Measurements from ENCODE around the gene FAM180A. TPM values are rescaled to one million over a fixed set of nuclear protein-coding genes. Genes with fewer than 3 reads are reported as not detected.

The FAM180A gene
- total RNA-seq, 1 experiment from 2014 or later = not detected

DNA sequence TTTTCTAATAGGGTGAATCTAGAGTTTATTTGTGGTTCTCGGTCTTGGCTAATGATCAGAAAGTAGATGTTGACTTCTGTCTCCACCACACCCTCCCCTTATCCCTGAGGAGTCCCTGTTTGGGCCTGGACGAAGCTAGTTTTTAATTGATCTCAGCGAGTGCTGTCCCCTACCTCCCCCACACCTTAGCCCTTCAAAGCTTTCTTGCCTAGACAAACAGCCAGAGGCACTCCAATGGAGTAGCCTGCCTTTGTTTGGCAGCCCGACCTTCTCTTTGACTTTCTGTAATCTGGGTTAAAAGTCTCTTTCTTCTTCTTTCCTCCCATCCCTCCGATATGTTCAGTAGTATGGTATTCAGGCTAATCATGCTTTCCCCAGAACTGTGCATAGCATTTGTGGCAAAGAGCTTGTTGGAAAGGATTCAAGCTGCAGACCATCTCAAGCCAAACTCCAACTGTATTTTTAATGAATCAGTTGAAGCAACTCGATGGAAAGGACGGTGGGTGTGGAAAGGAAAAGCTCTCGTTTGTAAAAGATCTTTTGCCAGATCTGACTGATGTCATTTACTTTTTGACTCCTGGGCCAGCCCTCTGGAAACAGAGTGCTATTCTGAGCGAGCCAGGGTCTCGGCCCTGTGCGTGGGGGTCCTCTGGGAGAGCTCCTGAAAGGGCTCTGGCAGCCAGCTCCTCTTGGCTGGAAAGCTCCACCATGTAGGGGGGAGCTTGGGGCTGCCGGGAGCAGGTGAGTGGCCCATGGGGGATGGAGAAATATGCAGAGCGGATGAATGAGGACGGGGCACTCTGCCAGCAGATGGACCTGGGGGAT is 4.5 kb downstream of the FAM180A start:
- no peak overlapping the region for H3K4me3 Mint-ChIP-seq
- no peaks in the 10 kb centered on the region for H3K36me3 Mint-ChIP-seq
- TF ChIP-seq ZNF396 (CRISPR knock-in tag; IDR thresholded peaks at IDR 0.05; ENCODE audit: borderline replicate concordance) (no peak), CTCF (IDR thresholded peaks at IDR 0.05) (no peak), RELA (CRISPR knock-in tag; IDR thresholded peaks at IDR 0.05; ENCODE audit: borderline replicate concordance) (no peak), GRHL2 (CRISPR knock-in tag; IDR thresholded peaks at IDR 0.05; ENCODE audit: insufficient replicate concordance, severe bottlenecking) (no peak), ATF6 (CRISPR knock-in tag; IDR thresholded peaks at IDR 0.05) (no peak), FOXP1 (CRISPR knock-in tag; IDR thresholded peaks at IDR 0.05; ENCODE audit: borderline replicate concordance) (no peak), TEAD1 (CRISPR knock-in tag; IDR thresholded peaks at IDR 0.05) (no peak), NFE2L1 (CRISPR knock-in tag; IDR thresholded peaks at IDR 0.05) (no peak), CBFB (CRISPR knock-in tag; IDR thresholded peaks at IDR 0.05; ENCODE audit: low read depth) (no peak), CREB1 (CRISPR knock-in tag; IDR thresholded peaks at IDR 0.05) (no peak), TP53 (CRISPR knock-in tag; IDR thresholded peaks at IDR 0.05) (no peak), SMAD3 (CRISPR knock-in tag; IDR thresholded peaks at IDR 0.05; ENCODE audit: borderline replicate concordance) (no peak), ZNF219 (CRISPR knock-in tag; IDR thresholded peaks at IDR 0.05; ENCODE audit: borderline replicate concordance) (no peak), NR2C2 (CRISPR knock-in tag; IDR thresholded peaks at IDR 0.05) (no peak), ZNF138 (CRISPR knock-in tag; conservative IDR thresholded peaks at IDR 0.05) (no peak), IRF1 (CRISPR knock-in tag; IDR thresholded peaks at IDR 0.05) (no peak), ZNF263 (CRISPR knock-in tag; IDR thresholded peaks at IDR 0.05; ENCODE audit: low read depth) (no peak)
- TF ChIP-seq, protein P1, sequence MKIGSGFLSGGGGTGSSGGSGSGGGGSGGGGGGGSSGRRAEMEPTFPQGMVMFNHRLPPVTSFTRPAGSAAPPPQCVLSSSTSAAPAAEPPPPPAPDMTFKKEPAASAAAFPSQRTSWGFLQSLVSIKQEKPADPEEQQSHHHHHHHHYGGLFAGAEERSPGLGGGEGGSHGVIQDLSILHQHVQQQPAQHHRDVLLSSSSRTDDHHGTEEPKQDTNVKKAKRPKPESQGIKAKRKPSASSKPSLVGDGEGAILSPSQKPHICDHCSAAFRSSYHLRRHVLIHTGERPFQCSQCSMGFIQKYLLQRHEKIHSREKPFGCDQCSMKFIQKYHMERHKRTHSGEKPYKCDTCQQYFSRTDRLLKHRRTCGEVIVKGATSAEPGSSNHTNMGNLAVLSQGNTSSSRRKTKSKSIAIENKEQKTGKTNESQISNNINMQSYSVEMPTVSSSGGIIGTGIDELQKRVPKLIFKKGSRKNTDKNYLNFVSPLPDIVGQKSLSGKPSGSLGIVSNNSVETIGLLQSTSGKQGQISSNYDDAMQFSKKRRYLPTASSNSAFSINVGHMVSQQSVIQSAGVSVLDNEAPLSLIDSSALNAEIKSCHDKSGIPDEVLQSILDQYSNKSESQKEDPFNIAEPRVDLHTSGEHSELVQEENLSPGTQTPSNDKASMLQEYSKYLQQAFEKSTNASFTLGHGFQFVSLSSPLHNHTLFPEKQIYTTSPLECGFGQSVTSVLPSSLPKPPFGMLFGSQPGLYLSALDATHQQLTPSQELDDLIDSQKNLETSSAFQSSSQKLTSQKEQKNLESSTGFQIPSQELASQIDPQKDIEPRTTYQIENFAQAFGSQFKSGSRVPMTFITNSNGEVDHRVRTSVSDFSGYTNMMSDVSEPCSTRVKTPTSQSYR (CRISPR knock-in tag; IDR thresholded peaks at IDR 0.05) = no peak
- TF ChIP-seq, protein P2, sequence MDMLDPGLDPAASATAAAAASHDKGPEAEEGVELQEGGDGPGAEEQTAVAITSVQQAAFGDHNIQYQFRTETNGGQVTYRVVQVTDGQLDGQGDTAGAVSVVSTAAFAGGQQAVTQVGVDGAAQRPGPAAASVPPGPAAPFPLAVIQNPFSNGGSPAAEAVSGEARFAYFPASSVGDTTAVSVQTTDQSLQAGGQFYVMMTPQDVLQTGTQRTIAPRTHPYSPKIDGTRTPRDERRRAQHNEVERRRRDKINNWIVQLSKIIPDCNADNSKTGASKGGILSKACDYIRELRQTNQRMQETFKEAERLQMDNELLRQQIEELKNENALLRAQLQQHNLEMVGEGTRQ (CRISPR knock-in tag; IDR thresholded peaks at IDR 0.05) = no peak
- ATAC-seq (peak; percentile 50), DNase-seq (ENCODE audit: low spot score) (no peak)
- no peaks in the 10 kb centered on the region for H3K9me3 Mint-ChIP-seq
- no peaks in the 10 kb centered on the region; the same call in 1 of the 2 replicates for H3K27me3 Mint-ChIP-seq (ENCODE audit: low read depth)
- ChIA-PET POLR2A (no interaction called here), CTCF (interaction anchor here (1.1 to 2.2 kb wide), 5 partner anchors 9 to 82 kb away, joined by 3 to 12 read pairs (median 3); partner anchors contain the start of genes SLC13A4 and STMP1)
- peaks cover 14% of the 10 kb centered on the region for H3K4me1 Mint-ChIP-seq
- no peak overlapping the region for H3K27ac Mint-ChIP-seq

Measured in WTC11 (cell line).